ENCODE data around the gene GLP1R.

DNA sequence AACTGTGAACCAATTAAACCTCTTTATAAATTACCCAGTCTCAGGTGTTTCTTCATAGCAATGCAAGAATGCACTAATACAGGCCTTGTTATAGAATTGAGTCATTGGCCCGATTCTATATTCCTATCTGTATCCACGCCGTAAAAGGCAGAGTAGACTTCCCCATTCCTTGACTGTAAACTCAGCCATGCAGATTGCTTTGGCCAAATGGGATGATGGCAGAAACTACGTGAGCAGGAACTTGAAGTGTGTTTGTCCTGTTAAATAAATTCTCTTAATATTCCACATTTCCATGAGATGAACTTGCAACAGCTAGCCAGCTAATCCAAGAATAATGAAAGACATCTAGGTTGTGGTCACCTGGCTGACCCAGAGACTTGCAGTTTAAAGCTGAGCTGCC is 70.3 kb downstream of the GLP1R start:
- TF ChIP-seq, protein P1, sequence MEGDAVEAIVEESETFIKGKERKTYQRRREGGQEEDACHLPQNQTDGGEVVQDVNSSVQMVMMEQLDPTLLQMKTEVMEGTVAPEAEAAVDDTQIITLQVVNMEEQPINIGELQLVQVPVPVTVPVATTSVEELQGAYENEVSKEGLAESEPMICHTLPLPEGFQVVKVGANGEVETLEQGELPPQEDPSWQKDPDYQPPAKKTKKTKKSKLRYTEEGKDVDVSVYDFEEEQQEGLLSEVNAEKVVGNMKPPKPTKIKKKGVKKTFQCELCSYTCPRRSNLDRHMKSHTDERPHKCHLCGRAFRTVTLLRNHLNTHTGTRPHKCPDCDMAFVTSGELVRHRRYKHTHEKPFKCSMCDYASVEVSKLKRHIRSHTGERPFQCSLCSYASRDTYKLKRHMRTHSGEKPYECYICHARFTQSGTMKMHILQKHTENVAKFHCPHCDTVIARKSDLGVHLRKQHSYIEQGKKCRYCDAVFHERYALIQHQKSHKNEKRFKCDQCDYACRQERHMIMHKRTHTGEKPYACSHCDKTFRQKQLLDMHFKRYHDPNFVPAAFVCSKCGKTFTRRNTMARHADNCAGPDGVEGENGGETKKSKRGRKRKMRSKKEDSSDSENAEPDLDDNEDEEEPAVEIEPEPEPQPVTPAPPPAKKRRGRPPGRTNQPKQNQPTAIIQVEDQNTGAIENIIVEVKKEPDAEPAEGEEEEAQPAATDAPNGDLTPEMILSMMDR (IDR thresholded peaks at IDR 0.05) = no peak
- no peak for TF ChIP-seq EP300 (IDR thresholded peaks at IDR 0.05)
- TF ChIP-seq POLR2A (IDR thresholded peaks at IDR 0.05) = no peak
